Hepatocyte (in vitro differentiated cells): Measurements from ENCODE around the gene TXNRD1.
A peak's percentile ranks its signal among the peaks of the same experiment; 100 is the strongest.

Experiments
- EZH2 ChIP-seq: fragments of 200-600 bp; sonication (generic); IDR thresholded peaks from 2 replicates; pipeline ENCODE4 v1.6.1; 2016; ENCODE audit warnings: antibody characterized with exemption, mild to moderate bottlenecking, borderline replicate concordance
- EZH2phosphoT487 ChIP-seq: fragments of 200-600 bp; sonication (generic); IDR thresholded peaks from one replicate; pipeline ENCODE4 v1.6.1; 2018; ENCODE audit warnings: antibody characterized with exemption, mild to moderate bottlenecking, low read depth, moderate library complexity; ENCODE audit not compliant: unreplicated experiment, severe bottlenecking
- TF ChIP-seq, protein P1 (sequence below): fragments of 200-600 bp; sonication (generic); IDR thresholded peaks from 2 replicates; pipeline ENCODE4 v1.5.1; 2016; ENCODE audit warnings: antibody characterized with exemption, mild to moderate bottlenecking; ENCODE audit not compliant: poor library complexity

DNA sequence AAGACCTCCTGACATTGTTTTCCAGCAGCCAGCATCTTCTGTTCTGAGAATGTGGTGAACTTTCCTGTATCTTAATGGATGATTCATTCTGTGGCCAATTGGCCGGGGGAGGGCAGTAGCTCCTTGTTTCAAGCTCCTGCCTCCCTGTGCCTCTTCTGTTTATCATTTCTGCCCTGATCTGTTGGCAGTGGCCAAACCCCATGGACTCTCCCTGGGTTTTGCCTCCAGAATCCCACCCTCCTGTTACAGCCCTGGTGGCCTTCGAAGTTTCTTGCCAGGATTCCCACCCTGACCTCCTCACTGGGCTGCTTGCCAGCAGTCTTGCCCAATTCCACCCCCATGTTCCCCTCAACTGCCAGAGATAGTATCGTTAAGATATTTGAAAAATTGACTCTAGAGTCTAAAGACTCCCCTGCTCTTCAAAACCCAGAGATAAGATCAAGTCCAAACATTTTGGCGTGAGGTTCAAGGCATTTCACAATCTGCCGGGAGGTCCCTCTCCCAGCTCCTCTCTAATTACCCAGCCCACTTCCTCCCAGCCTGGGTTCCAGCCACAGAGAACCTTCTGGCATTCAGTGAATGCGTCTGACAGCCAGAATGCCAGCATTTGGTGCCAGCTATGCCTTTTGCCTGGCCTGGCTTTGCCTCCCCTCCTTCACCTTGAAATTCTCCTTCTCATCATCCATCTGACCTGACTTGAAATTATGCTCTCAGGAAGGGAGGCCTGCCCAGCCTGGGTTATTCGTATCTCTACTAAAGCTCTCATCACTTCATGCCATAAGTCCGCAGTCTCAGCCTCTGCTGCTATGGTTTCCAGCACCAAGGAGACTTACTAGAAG is 37.7 kb upstream of the TXNRD1 start:
- TF ChIP-seq, protein P1, sequence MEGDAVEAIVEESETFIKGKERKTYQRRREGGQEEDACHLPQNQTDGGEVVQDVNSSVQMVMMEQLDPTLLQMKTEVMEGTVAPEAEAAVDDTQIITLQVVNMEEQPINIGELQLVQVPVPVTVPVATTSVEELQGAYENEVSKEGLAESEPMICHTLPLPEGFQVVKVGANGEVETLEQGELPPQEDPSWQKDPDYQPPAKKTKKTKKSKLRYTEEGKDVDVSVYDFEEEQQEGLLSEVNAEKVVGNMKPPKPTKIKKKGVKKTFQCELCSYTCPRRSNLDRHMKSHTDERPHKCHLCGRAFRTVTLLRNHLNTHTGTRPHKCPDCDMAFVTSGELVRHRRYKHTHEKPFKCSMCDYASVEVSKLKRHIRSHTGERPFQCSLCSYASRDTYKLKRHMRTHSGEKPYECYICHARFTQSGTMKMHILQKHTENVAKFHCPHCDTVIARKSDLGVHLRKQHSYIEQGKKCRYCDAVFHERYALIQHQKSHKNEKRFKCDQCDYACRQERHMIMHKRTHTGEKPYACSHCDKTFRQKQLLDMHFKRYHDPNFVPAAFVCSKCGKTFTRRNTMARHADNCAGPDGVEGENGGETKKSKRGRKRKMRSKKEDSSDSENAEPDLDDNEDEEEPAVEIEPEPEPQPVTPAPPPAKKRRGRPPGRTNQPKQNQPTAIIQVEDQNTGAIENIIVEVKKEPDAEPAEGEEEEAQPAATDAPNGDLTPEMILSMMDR: peak; percentile 27
- TF ChIP-seq EZH2 (no peak), EZH2phosphoT487 (no peak)
